Vagina (tissue), 2 donors: Measurements from ENCODE around the gene ARMH2. TPM values are rescaled to one million over a fixed set of nuclear protein-coding genes. Genes with fewer than 3 reads are reported as not detected.

Experiments used
- DNase-seq, 2 donors: peaks; one replicate each; pipeline ENCODE4 v3.0.0-alpha.2; 2017; ENCODE audit errors: extremely low spot score in 2 of 2
- H3K27ac ChIP-seq: fragments of 200-600 bp; sonication (generic); one replicate; pipeline ENCODE4 v1.5.1; 2019
- H3K27me3 ChIP-seq: fragments of 200-600 bp; sonication (generic); one replicate; pipeline ENCODE4 v1.5.1; 2019
- H3K36me3 ChIP-seq, 2 donors: fragments of 200-600 bp; sonication (generic); one replicate each; pipeline ENCODE4 v1.5.1; 2017 to 2019
- H3K4me1 ChIP-seq: fragments of 200-600 bp; sonication (generic); one replicate; pipeline ENCODE4 v1.5.1; 2019
- H3K4me3 ChIP-seq, 2 donors: fragments of 200-600 bp; sonication (generic); 1 replicate in 1 of 2; 2 replicates in 1 of 2; pipeline ENCODE4 v1.5.1; 2016 to 2019
- H3K9me3 ChIP-seq: fragments of 200-600 bp; sonication (generic); one replicate; pipeline ENCODE4 v1.5.1; 2019
- CTCF ChIP-seq, 3 experiments: fragments of 450-650 bp in 2 of 3; fragments of 200-600 bp in 1 of 3; sonication (generic) in 1 of 3; IDR thresholded peaks; one replicate each; pipeline ENCODE4 v1.5.1; 2017 to 2019; ENCODE audit warnings: antibody characterized with exemption in 3 of 3, mild to moderate bottlenecking in 2 of 3, moderate library complexity in 2 of 3
- POLR2A ChIP-seq, 2 donors: fragments of 450-650 bp; IDR thresholded peaks; one replicate each; pipeline ENCODE4 v1.6.1; 2017; ENCODE audit warnings: antibody characterized with exemption in 2 of 2, mild to moderate bottlenecking in 2 of 2, moderate library complexity in 2 of 2
- POLR2AphosphoS5 ChIP-seq, 2 donors: sonication (generic); formaldehyde crosslinking; IDR thresholded peaks; one replicate each; pipeline ENCODE4 v1.9.0; 2017; ENCODE audit warnings: antibody characterized with exemption in 2 of 2, mild to moderate bottlenecking in 2 of 2, low read depth in 1 of 2; ENCODE audit not compliant: insufficient read depth in 1 of 2
- intact Hi-C: fragments of 100-400 bp; cut with DNase I; formaldehyde crosslinking; loops from one replicate; pipeline ENCODE4 v1.15.1; 2023
- total RNA-seq: library from RNA; depleted of rRNA; stranded (reverse); fragments of >200 nt; gene quantifications from one replicate; pipeline ENCODE4 v1.2.3, GENCODE V29; 2016

Gene ARMH2
- total RNA-seq, 1 donor from 2014 or later = not detected

- intact Hi-C loops = no loop called here
- H3K36me3 ChIP-seq = no peaks in the 10 kb centered on the region
- H3K9me3 ChIP-seq = no peaks in the 10 kb centered on the region
- no peak for DNase-seq
- no peak for TF ChIP-seq CTCF (IDR thresholded peaks at IDR 0.05)
- H3K4me1 ChIP-seq = no peaks in the 10 kb centered on the region
- H3K27ac ChIP-seq = no peak overlapping the region
- H3K27me3 ChIP-seq = no peaks in the 10 kb centered on the region
- H3K4me3 ChIP-seq = no peak overlapping the region
Measured at GRCh38 chr6:24795106-24795505, 3.6 kb downstream of the ARMH2 start.

- H3K27me3 ChIP-seq = no peaks in the 10 kb centered on the region
- no peaks in the 10 kb centered on the region for H3K4me1 ChIP-seq
- peaks cover 0 to 23% of the 10 kb centered on the region in 2 donors for H3K36me3 ChIP-seq
- TF ChIP-seq POLR2AphosphoS5 (IDR thresholded peaks at IDR 0.05; ENCODE audit: insufficient read depth in 1 of 2, low read depth in 1 of 2) (no peak), CTCF (IDR thresholded peaks at IDR 0.05) (no peak), POLR2A (IDR thresholded peaks at IDR 0.05) (no peak)
- intact Hi-C loops = no loop called here
- H3K27ac ChIP-seq = no peak overlapping the region
- H3K9me3 ChIP-seq = no peaks in the 10 kb centered on the region
- no peak overlapping the region for H3K4me3 ChIP-seq
- DNase-seq = no peak
Measured at GRCh38 chr6:24788031-24788665, 10.6 kb downstream of the ARMH2 start.

GRCh38 chr6:24780206-24780605, 18.5 kb downstream of the ARMH2 start:
- no peak for DNase-seq
- H3K27ac ChIP-seq = no peak overlapping the region
- H3K9me3 ChIP-seq = no peaks in the 10 kb centered on the region
- H3K27me3 ChIP-seq = no peaks in the 10 kb centered on the region
- intact Hi-C loops = no loop called here
- TF ChIP-seq POLR2A (IDR thresholded peaks at IDR 0.05) (no peak), CTCF (IDR thresholded peaks at IDR 0.05) (no peak), POLR2AphosphoS5 (IDR thresholded peaks at IDR 0.05; ENCODE audit: insufficient read depth in 1 of 2, low read depth in 1 of 2) (no peak)
- H3K4me3 ChIP-seq = no peak overlapping the region
- H3K36me3 ChIP-seq = peaks cover 0 to 21% of the 10 kb centered on the region in 2 donors
- H3K4me1 ChIP-seq = peaks cover 18% of the 10 kb centered on the region

GRCh38 chr6:24779416-24780016, 19.2 kb downstream of the ARMH2 start:
- peaks cover 0 to 14% of the 10 kb centered on the region in 2 donors for H3K36me3 ChIP-seq
- no peak overlapping the region for H3K27ac ChIP-seq
- TF ChIP-seq POLR2AphosphoS5 (IDR thresholded peaks at IDR 0.05; ENCODE audit: insufficient read depth in 1 of 2, low read depth in 1 of 2) (no peak), POLR2A (IDR thresholded peaks at IDR 0.05) (no peak), CTCF (IDR thresholded peaks at IDR 0.05) (no peak)
- DNase-seq = no peak
- H3K27me3 ChIP-seq = no peaks in the 10 kb centered on the region
- H3K9me3 ChIP-seq = no peaks in the 10 kb centered on the region
- no peak overlapping the region for H3K4me3 ChIP-seq
- H3K4me1 ChIP-seq = peaks cover 18% of the 10 kb centered on the region
- intact Hi-C loops = no loop called here

GRCh38 chr6:24778878-24779277, 19.8 kb downstream of the ARMH2 start:
- Histone ChIP-seq H3K4me3 (no peak overlapping the region), H3K4me1 (peaks cover 23% of the 10 kb centered on the region), H3K9me3 (no peaks in the 10 kb centered on the region), H3K27me3 (no peaks in the 10 kb centered on the region), H3K36me3 (peaks cover 0 to 10% of the 10 kb centered on the region in 2 donors), H3K27ac (no peak overlapping the region)
- TF ChIP-seq POLR2AphosphoS5 (IDR thresholded peaks at IDR 0.05; ENCODE audit: insufficient read depth in 1 of 2, low read depth in 1 of 2) (no peak), CTCF (IDR thresholded peaks at IDR 0.05) (no peak), POLR2A (IDR thresholded peaks at IDR 0.05) (no peak)
- no peak for DNase-seq
- intact Hi-C loops = no loop called here
